NB4 (cell line): ENCODE data around the gene ADARB2.
"Not testable (repeated sequence)": the region's sequence is repeated elsewhere in the genome, so short reads cannot be mapped to it uniquely, and the experiment has no call there.

Source experiments
- DNase-seq: peaks from one replicate; pipeline ENCODE4 v3.0.0; 2010; ENCODE audit warnings: low read depth
- H3K4me3 ChIP-seq: one replicate; pipeline ENCODE4 v1.5.1; 2011; ENCODE audit warnings: mild to moderate bottlenecking, low read depth, low read length, moderate library complexity
- MYC ChIP-seq: IDR thresholded peaks from 2 replicates; pipeline ENCODE4 v1.6.1; 2011; ENCODE audit warnings: low read depth, low read length
- POLR2A ChIP-seq: IDR thresholded peaks from 2 replicates; pipeline ENCODE4 v1.6.1; 2011; ENCODE audit warnings: mild to moderate bottlenecking; ENCODE audit not compliant: insufficient read length; ENCODE audit errors: extremely low read depth
- TF ChIP-seq, protein P1 (sequence below): IDR thresholded peaks from 2 replicates; pipeline ENCODE4 v1.6.1; 2011; ENCODE audit warnings: low read depth, low read length
- TF ChIP-seq, protein P2 (sequence below): IDR thresholded peaks from one replicate; pipeline ENCODE4 v1.5.1; 2012; ENCODE audit warnings: low read depth, low read length

The ADARB2 gene

DNA sequence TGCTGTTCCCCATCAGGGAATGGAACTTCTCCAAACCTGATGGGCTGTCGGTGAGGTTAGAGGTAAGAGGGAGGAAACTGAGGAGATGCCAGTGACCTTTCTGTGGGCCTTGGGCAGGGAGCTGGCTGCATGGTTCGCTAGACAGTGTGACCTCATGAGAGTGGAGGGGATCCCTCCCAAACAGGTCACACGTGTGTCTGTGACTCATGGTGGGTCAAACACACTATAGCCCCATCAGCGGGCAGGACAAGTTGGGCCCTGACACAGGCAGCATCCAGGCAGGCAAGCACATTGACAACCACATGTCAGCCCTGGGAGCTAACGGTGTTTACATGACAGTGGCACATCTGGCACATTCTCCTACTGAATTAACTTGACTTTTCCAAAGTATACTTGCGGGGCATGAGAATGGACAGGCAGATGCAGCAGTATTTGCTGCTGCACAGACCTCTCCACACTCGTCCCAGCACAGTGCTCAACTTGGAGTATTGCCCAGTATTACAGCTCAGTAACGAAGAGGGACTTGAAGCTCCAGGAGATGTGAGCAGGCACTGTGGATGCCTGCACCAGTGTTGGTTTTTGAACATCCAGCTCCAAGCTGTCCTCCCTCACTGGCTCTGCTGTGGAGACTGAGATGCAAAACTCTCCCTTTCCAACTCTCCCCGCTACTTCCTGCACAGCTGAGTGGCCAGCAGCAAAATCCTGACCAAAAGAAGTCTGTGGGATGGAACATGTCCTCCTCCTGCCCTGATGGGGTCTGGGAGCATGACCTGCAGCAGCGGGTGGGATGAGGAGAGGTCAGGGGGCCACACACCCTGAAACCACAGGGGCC lies 481.5 kb downstream of the ADARB2 start:
- no peak overlapping the region for H3K4me3 ChIP-seq
- TF ChIP-seq, protein P1, sequence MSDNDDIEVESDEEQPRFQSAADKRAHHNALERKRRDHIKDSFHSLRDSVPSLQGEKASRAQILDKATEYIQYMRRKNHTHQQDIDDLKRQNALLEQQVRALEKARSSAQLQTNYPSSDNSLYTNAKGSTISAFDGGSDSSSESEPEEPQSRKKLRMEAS: no peak
- TF ChIP-seq MYC (no peak), POLR2A (no peak)
- TF ChIP-seq, protein P2, sequence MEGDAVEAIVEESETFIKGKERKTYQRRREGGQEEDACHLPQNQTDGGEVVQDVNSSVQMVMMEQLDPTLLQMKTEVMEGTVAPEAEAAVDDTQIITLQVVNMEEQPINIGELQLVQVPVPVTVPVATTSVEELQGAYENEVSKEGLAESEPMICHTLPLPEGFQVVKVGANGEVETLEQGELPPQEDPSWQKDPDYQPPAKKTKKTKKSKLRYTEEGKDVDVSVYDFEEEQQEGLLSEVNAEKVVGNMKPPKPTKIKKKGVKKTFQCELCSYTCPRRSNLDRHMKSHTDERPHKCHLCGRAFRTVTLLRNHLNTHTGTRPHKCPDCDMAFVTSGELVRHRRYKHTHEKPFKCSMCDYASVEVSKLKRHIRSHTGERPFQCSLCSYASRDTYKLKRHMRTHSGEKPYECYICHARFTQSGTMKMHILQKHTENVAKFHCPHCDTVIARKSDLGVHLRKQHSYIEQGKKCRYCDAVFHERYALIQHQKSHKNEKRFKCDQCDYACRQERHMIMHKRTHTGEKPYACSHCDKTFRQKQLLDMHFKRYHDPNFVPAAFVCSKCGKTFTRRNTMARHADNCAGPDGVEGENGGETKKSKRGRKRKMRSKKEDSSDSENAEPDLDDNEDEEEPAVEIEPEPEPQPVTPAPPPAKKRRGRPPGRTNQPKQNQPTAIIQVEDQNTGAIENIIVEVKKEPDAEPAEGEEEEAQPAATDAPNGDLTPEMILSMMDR: no peak
- no peak for DNase-seq

DNA sequence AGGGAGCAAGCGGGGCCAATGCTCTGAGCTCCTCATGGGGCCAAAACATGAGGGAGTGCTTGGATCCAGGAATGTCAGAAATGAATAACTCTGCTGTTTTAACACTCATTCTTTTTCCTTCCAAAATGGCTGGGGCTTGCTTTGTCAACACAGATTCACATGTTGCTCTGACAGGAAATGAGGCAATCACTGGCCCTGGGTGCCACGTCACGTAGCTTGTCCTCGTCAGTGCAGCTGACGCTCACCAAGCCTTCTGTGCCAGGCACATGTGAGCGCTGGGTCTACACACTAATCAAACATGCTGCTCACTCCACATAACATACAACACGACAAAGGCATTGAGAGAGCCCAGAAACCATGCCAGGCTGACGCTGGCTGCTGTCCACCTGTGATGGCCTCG lies 482.2 kb downstream of the ADARB2 start:
- DNase-seq: peak; percentile 8
- TF ChIP-seq POLR2A (no peak), MYC (no peak)
- TF ChIP-seq, protein P1: 0 out of 2 replicates have a peak, but pooled peaks have one; percentile 8
- TF ChIP-seq, protein P2: no peak
- no peak overlapping the region for H3K4me3 ChIP-seq

DNA sequence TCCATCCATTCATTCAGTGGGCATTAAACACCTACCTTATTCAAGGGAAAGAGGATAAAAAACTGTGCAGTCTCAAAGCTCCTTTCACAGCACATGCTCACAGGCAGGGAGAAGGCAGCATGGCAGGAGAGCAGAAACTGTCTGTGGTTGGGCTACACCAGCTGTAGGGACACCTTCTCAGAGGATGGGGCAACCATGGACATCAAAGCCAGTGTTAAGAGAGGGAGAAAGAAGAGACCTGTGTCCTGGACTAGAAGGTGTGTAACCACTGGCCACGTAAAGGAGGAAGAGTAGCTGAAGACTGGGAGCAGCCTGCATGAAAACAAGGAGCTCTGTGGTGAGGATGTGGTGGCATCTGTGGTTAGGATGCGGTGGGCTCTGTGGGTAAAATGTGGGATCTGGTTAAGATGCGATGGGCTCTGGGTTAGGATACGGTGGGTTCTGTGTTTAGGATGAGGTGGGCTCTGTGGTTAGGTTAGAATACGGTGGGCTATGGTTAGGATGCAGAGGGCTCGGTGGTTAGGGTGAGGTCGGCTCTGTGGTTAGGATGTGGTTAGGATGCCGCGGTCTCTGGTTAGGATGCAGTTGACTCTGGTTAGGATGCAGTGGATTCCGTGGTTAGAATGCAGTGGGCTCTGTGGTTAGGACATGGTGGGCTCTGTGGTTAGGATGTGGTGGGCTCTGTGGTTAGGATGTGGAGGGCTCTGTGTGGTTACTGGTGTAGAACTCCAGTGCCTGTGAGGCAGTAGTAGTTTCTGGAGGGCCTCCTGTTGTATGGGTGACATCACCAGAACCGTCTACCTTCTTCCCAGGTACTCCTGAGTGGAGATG lies 483.6 kb downstream of the ADARB2 start:
- DNase-seq: peak; percentile 15
- no peak overlapping the region for H3K4me3 ChIP-seq
- TF ChIP-seq MYC (no peak), POLR2A (no peak)
- TF ChIP-seq, protein P2: no peak
- TF ChIP-seq, protein P1: no peak

DNA sequence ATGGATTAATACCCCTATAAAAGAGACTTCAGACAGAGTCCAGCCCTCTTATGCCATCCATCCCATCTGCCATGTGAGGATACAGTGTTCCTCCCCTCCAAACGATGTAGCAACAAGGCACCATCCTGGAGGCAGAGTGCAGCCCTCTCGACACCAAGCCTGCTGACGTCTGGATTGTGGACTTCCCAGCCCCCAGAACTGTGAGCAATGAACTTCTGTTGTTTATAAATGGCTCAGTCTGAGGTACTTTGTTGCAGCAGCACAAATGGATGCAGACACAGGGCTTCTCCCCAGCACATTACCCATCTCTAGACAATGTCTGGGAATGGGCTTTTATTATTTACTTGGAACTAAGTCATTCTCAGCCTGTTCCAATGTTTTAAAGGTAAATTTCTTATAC lies 485.6 kb downstream of the ADARB2 start:
- TF ChIP-seq, protein P2: no peak
- TF ChIP-seq POLR2A (no peak), MYC (no peak)
- TF ChIP-seq, protein P1: no peak
- no peak for DNase-seq
- no peak overlapping the region for H3K4me3 ChIP-seq

DNA sequence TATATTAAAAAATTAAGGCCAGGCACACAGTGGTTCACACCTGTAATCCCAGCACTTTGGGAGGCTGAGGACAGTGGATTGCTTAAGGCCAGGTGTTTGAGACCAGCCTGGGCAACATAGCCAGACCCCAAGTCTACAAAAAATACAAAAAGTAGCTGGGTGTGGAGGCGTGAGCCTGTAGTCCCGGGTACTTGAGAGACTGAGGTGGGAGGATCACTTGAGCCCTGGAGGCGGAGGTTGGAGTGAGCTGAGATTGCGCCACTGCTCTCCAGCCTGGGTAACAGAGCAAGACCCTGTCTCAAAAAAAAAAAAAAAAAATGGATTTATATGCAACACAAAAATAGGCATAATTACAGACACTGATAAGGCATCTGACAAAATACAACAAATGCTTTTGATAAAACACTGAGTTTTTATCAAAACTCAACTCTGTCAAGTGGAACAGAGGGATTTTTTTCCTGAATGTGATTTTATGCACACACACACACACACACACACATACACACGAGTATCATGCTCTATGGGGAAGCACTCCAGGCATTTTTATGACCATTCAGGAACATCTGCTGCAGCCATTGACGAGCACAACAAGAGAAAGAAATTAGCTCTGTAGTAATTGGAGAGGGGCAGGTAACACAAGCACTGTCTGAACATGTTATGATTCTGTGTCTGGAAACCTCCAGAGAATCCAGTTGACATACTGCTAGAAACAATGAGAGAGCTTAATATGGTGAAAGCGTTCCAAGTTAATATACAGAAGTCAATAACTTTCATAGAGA lies 488.0 kb downstream of the ADARB2 start:
- no peak for DNase-seq
- H3K4me3 ChIP-seq: no peak overlapping the region
- TF ChIP-seq, protein P2: no peak
- TF ChIP-seq MYC: no peak

DNA sequence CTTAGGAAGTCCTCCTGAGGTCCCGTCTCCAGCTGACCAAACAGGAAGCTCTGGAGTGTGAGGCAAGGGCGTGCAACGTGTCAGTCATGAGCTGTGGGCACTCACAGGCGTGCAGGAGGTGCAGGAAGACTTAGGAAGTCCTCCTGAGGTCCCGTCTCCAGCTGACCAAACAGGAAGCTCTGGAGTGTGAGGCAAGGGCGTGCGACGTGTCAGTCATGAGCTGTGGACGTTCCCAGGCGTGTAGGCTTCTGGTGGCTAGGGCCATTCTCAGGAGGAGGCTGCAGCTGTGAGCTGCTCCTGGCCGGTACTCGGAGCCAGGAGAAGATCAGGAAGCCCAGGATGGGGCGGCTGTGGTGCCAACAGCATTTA lies 489.1 kb downstream of the ADARB2 start:
- H3K4me3 ChIP-seq: not testable (repeated sequence)
- DNase-seq: peak; percentile 4
